CD1c-positive myeloid dendritic cell (primary cell): ENCODE data around the gene SLC25A48.

Experiments
- DNase-seq: peaks from one replicate; pipeline ENCODE4 v3.0.0-alpha.2; 2016; ENCODE audit errors: extremely low spot score

Gene SLC25A48

GRCh38 chr5:135834639-135835529 is at the start of gene SLC25A48:
SLC25A48 (plus strand) TSS chr5:135834663; CDS start chr5:135834848, 185 bp downstream.
- DNase-seq = peak; percentile 67

- DNase-seq = no peak
These were observed 33.8 kb upstream of the SLC25A48 start for GRCh38 chr5:135800656-135801055.

GRCh38 chr5:135810188-135810943 is 24.1 kb upstream of the SLC25A48 start:
- no peak for DNase-seq

- DNase-seq = no peak
These were observed 23.5 kb upstream of the SLC25A48 start for GRCh38 chr5:135811007-135811406.

GRCh38 chr5:135813758-135814157 is 20.7 kb upstream of the SLC25A48 start:
- DNase-seq = no peak

- DNase-seq = no peak
These were observed 20.1 kb upstream of the SLC25A48 start for GRCh38 chr5:135814316-135814715.

GRCh38 chr5:135814812-135815211 is 19.7 kb upstream of the SLC25A48 start:
- no peak for DNase-seq

- DNase-seq = no peak
These were observed 13.2 kb upstream of the SLC25A48 start for GRCh38 chr5:135821061-135821801.

GRCh38 chr5:135821802-135822201 is 12.7 kb upstream of the SLC25A48 start:
- no peak for DNase-seq

GRCh38 chr5:135822286-135822685 is 12.2 kb upstream of the SLC25A48 start:
- no peak for DNase-seq

- no peak for DNase-seq
These were observed 11.5 kb upstream of the SLC25A48 start for GRCh38 chr5:135822959-135823358.

GRCh38 chr5:135823881-135824280 is 10.6 kb upstream of the SLC25A48 start:
- DNase-seq = no peak

- DNase-seq = no peak
These were observed 9.9 kb upstream of the SLC25A48 start for GRCh38 chr5:135824541-135825041.

- no peak for DNase-seq
These were observed 8.9 kb upstream of the SLC25A48 start for GRCh38 chr5:135825373-135826220.

GRCh38 chr5:135826221-135826525 is 8.3 kb upstream of the SLC25A48 start:
- no peak for DNase-seq

GRCh38 chr5:135826994-135827671 is 7.3 kb upstream of the SLC25A48 start:
- DNase-seq = no peak

- DNase-seq = no peak
These were observed 6.3 kb upstream of the SLC25A48 start for GRCh38 chr5:135827965-135828781.

GRCh38 chr5:135828782-135829127 is 5.7 kb upstream of the SLC25A48 start:
- no peak for DNase-seq

GRCh38 chr5:135829179-135829578 is 5.3 kb upstream of the SLC25A48 start:
- no peak for DNase-seq
